WTC11 (cell line): ENCODE results near the gene CFAP77. TPM values are rescaled to one million over a fixed set of nuclear protein-coding genes. Genes with fewer than 3 reads are reported as not detected.
A peak's percentile ranks its signal among the peaks of the same experiment; 100 is the strongest.

Experiments
- ATAC-seq: fragments of 200-7000 bp; cut with Tn5 transposase; 2 replicates; pipeline ENCODE4 v1.10.0; 2021; ENCODE audit warnings: mild to moderate bottlenecking, moderate library complexity
- CTCF ChIA-PET: fragments of 300-600 bp; sonication (Branson Sonifier 250); formaldehyde crosslinking; loops from one replicate; lab custom pipeline; 2021; ENCODE audit warnings: antibody characterized with exemption; lab: Charles Lee
- POLR2A ChIA-PET: fragments of 350-600 bp; sonication (Branson Sonifier 250); formaldehyde crosslinking; loops from one replicate; lab custom pipeline; 2021; ENCODE audit warnings: antibody characterized with exemption; lab: Charles Lee
- DNase-seq: peaks from one replicate; pipeline ENCODE4 v3.0.0; 2021; ENCODE audit warnings: low spot score
- H3K27ac Mint-ChIP-seq: 2 replicates; pipeline ENCODE4 v1.8.0; 2021; ENCODE audit warnings: mixed read lengths
- H3K27me3 Mint-ChIP-seq: 2 replicates; pipeline ENCODE4 v1.8.0; 2021; ENCODE audit warnings: low read depth, mild to moderate bottlenecking, moderate library complexity, mixed read lengths
- H3K36me3 Mint-ChIP-seq: 2 replicates; pipeline ENCODE4 v1.8.0; 2021; ENCODE audit warnings: mixed read lengths
- H3K4me1 Mint-ChIP-seq: 2 replicates; pipeline ENCODE4 v1.8.0; 2022; ENCODE audit warnings: mixed read lengths
- H3K4me3 Mint-ChIP-seq: 2 replicates; pipeline ENCODE4 v1.8.0; 2021; ENCODE audit warnings: mild to moderate bottlenecking, moderate library complexity, mixed read lengths
- H3K9me3 Mint-ChIP-seq: 2 replicates; pipeline ENCODE4 v1.8.0; 2021; ENCODE audit warnings: mixed read lengths
- CREM ChIP-seq: sonication (generic); formaldehyde crosslinking; IDR thresholded peaks from 2 replicates; pipeline ENCODE4 v1.8.1; 2022; ENCODE audit warnings: mild to moderate bottlenecking, missing genetic modification reagents, moderate library complexity
- ETV6 ChIP-seq: sonication (generic); formaldehyde crosslinking; IDR thresholded peaks from 2 replicates; pipeline ENCODE4 v1.8.1; 2022; ENCODE audit warnings: mild to moderate bottlenecking, missing genetic modification reagents
- IRF2 ChIP-seq: sonication (generic); formaldehyde crosslinking; IDR thresholded peaks from 2 replicates; pipeline ENCODE4 v1.8.0; 2022; ENCODE audit warnings: low read depth, missing genetic modification reagents, borderline replicate concordance
- MYBL2 ChIP-seq: sonication (generic); formaldehyde crosslinking; IDR thresholded peaks from 2 replicates; pipeline ENCODE4 v1.8.1; 2023; ENCODE audit warnings: mild to moderate bottlenecking, moderate library complexity, missing genetic modification reagents
- NFYB ChIP-seq: sonication (generic); formaldehyde crosslinking; conservative IDR thresholded peaks from 2 replicates; pipeline ENCODE4 v1.8.0; 2022; ENCODE audit warnings: low read depth, missing genetic modification reagents
- RELA ChIP-seq: sonication (generic); formaldehyde crosslinking; IDR thresholded peaks from 2 replicates; pipeline ENCODE4 v1.8.1; 2022; ENCODE audit warnings: missing genetic modification reagents, mild to moderate bottlenecking, borderline replicate concordance
- SMAD4 ChIP-seq: sonication (generic); formaldehyde crosslinking; IDR thresholded peaks from 2 replicates; pipeline ENCODE4 v1.8.0; 2022; ENCODE audit warnings: mild to moderate bottlenecking, missing genetic modification reagents
- SP1 ChIP-seq: sonication (generic); formaldehyde crosslinking; conservative IDR thresholded peaks from 2 replicates; pipeline ENCODE4 v1.8.1; 2022; ENCODE audit warnings: missing genetic modification reagents
- TEAD1 ChIP-seq: sonication (generic); formaldehyde crosslinking; IDR thresholded peaks from 2 replicates; pipeline ENCODE4 v1.8.0; 2022; ENCODE audit warnings: mild to moderate bottlenecking, missing genetic modification reagents
- TEAD4 ChIP-seq: sonication (generic); formaldehyde crosslinking; IDR thresholded peaks from 2 replicates; pipeline ENCODE4 v1.8.0; 2022; ENCODE audit warnings: mild to moderate bottlenecking, missing genetic modification reagents
- ZNF232 ChIP-seq: sonication (generic); formaldehyde crosslinking; IDR thresholded peaks from 2 replicates; pipeline ENCODE4 v1.8.0; 2022; ENCODE audit warnings: mild to moderate bottlenecking, missing genetic modification reagents
- total RNA-seq: library from RNA; stranded (reverse); gene quantifications from 3 replicates; pipeline ENCODE4 v1.2.3, GENCODE V29; 2021
- TF ChIP-seq, protein P1 (sequence below): fragments of 250-450 bp; sonication (Bioruptor Pico); IDR thresholded peaks from 2 replicates; pipeline ENCODE4 v1.8.0; 2021; ENCODE audit warnings: mild to moderate bottlenecking
- TF ChIP-seq, protein P2 (sequence below): sonication (generic); formaldehyde crosslinking; IDR thresholded peaks from 2 replicates; pipeline ENCODE4 v1.8.0; 2022; ENCODE audit warnings: mild to moderate bottlenecking, missing genetic modification reagents
- TF ChIP-seq, protein P3 (sequence below): fragments of 200-600 bp; IDR thresholded peaks from 2 replicates; pipeline ENCODE4 v1.8.0; 2022; ENCODE audit warnings: antibody characterized with exemption
- TF ChIP-seq, protein P4 (sequence below): fragments of 250-450 bp; sonication (Bioruptor Pico); IDR thresholded peaks from 2 replicates; pipeline ENCODE4 v1.9.0; 2021; ENCODE audit warnings: moderate library complexity, mild to moderate bottlenecking, inconsistent platforms, borderline replicate concordance
- TF ChIP-seq, protein P5 (sequence below): sonication (generic); formaldehyde crosslinking; conservative IDR thresholded peaks from 2 replicates; pipeline ENCODE4 v1.8.1; 2022; ENCODE audit warnings: mild to moderate bottlenecking, missing genetic modification reagents
- TF ChIP-seq, protein P6 (sequence below): sonication (generic); formaldehyde crosslinking; IDR thresholded peaks from 2 replicates; pipeline ENCODE4 v1.8.0; 2023; ENCODE audit warnings: missing genetic modification reagents, mild to moderate bottlenecking, borderline replicate concordance

Gene CFAP77
- total RNA-seq, 1 experiment from 2014 or later = 1.2 TPM

DNA sequence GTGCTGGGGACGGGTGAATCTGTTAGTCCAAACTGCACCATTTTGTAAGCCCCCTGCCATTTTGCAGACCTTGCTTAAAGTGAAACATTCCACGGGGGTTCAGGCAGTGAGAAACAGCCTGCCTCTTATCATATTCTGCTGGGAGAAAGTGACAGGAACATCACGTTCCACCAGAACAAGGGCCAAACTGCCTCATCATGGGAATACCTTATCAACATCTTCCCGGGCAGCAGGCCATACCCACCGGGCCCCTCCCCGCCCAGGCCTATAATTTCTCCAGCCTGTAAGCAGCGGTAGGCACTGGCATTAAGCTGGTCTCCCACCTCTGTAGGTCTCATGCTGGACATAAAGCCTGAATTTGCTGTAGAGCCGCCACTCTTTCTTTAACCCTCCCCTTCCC is 1.5 kb upstream of the CFAP77 start (continued):
- TF ChIP-seq, protein P1, sequence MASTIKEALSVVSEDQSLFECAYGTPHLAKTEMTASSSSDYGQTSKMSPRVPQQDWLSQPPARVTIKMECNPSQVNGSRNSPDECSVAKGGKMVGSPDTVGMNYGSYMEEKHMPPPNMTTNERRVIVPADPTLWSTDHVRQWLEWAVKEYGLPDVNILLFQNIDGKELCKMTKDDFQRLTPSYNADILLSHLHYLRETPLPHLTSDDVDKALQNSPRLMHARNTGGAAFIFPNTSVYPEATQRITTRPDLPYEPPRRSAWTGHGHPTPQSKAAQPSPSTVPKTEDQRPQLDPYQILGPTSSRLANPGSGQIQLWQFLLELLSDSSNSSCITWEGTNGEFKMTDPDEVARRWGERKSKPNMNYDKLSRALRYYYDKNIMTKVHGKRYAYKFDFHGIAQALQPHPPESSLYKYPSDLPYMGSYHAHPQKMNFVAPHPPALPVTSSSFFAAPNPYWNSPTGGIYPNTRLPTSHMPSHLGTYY (CRISPR knock-in tag) = no peak
- no peak for TF ChIP-seq CREM (CRISPR knock-in tag)
- TF ChIP-seq, protein P2, sequence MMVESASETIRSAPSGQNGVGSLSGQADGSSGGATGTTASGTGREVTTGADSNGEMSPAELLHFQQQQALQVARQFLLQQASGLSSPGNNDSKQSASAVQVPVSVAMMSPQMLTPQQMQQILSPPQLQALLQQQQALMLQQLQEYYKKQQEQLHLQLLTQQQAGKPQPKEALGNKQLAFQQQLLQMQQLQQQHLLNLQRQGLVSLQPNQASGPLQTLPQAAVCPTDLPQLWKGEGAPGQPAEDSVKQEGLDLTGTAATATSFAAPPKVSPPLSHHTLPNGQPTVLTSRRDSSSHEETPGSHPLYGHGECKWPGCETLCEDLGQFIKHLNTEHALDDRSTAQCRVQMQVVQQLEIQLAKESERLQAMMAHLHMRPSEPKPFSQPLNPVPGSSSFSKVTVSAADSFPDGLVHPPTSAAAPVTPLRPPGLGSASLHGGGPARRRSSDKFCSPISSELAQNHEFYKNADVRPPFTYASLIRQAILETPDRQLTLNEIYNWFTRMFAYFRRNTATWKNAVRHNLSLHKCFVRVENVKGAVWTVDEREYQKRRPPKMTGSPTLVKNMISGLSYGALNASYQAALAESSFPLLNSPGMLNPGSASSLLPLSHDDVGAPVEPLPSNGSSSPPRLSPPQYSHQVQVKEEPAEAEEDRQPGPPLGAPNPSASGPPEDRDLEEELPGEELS = no peak
- TF ChIP-seq SMAD4 (CRISPR knock-in tag) = no peak
- TF ChIP-seq ETV6 (CRISPR knock-in tag) = no peak
- no peak for TF ChIP-seq TEAD4 (CRISPR knock-in tag)
- TF ChIP-seq, protein P3, sequence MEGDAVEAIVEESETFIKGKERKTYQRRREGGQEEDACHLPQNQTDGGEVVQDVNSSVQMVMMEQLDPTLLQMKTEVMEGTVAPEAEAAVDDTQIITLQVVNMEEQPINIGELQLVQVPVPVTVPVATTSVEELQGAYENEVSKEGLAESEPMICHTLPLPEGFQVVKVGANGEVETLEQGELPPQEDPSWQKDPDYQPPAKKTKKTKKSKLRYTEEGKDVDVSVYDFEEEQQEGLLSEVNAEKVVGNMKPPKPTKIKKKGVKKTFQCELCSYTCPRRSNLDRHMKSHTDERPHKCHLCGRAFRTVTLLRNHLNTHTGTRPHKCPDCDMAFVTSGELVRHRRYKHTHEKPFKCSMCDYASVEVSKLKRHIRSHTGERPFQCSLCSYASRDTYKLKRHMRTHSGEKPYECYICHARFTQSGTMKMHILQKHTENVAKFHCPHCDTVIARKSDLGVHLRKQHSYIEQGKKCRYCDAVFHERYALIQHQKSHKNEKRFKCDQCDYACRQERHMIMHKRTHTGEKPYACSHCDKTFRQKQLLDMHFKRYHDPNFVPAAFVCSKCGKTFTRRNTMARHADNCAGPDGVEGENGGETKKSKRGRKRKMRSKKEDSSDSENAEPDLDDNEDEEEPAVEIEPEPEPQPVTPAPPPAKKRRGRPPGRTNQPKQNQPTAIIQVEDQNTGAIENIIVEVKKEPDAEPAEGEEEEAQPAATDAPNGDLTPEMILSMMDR = no peak
- TF ChIP-seq ZNF232 = no peak

DNA sequence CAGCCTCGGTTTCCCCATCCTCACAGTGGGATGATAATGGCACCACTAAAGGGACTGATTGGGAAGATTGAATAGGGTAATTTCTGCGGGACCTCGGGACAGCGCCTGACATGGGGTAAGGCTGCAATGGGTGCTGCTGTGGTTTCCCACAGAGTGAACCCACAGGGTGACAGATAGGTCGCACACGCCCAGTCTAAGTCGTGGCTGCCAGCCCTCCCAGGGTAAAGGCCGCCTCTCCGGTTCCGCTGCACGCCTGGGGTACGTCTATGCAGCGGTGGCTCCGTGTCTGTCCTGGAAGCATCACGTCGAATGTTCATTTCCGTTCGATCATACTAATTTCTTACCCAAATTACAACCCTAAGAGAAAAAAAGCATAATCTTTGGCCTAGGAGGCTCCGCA is 631 bp downstream of the CFAP77 start:
- H3K4me3 Mint-ChIP-seq = peak overlapping the region; percentile 72
- ATAC-seq = no peak; the same call in 1 of the 2 replicates
- peaks cover 44% of the 10 kb centered on the region for H3K4me1 Mint-ChIP-seq
- no peaks in the 10 kb centered on the region for H3K36me3 Mint-ChIP-seq
- H3K9me3 Mint-ChIP-seq = no peaks in the 10 kb centered on the region
- POLR2A ChIA-PET = interaction anchor here (0.5 to 0.6 kb wide), 3 partner anchors 55 to 259 kb away, joined by 3 read pairs; no protein-coding TSS in a partner anchor
- CTCF ChIA-PET = interaction anchor here (0.5 to 1.9 kb wide), 20 partner anchors 42 to 534 kb away, joined by 3 to 12 read pairs (median 4); partner anchors contain the start of genes BARHL1, SETX and SPACA9
- TF ChIP-seq, protein P4, sequence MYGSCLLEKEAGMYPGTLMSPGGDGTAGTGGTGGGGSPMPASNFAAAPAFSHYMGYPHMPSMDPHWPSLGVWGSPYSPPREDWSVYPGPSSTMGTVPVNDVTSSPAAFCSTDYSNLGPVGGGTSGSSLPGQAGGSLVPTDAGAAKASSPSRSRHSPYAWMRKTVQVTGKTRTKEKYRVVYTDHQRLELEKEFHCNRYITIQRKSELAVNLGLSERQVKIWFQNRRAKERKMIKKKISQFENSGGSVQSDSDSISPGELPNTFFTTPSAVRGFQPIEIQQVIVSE (CRISPR knock-in tag) = no peak
- 0 out of 2 replicates have a peak, but pooled peaks have one; percentile 26 for TF ChIP-seq MYBL2 (CRISPR knock-in tag)
- TF ChIP-seq RELA (CRISPR knock-in tag) = no peak
- TF ChIP-seq, protein P5, sequence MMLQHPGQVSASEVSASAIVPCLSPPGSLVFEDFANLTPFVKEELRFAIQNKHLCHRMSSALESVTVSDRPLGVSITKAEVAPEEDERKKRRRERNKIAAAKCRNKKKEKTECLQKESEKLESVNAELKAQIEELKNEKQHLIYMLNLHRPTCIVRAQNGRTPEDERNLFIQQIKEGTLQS (CRISPR knock-in tag) = no peak
- no peak for TF ChIP-seq IRF2 (CRISPR knock-in tag)
- TF ChIP-seq NFYB = no peak
- TF ChIP-seq SP1 (CRISPR knock-in tag) = 0 out of 2 replicates have a peak, but pooled peaks have one; percentile 39
- TF ChIP-seq, protein P6, sequence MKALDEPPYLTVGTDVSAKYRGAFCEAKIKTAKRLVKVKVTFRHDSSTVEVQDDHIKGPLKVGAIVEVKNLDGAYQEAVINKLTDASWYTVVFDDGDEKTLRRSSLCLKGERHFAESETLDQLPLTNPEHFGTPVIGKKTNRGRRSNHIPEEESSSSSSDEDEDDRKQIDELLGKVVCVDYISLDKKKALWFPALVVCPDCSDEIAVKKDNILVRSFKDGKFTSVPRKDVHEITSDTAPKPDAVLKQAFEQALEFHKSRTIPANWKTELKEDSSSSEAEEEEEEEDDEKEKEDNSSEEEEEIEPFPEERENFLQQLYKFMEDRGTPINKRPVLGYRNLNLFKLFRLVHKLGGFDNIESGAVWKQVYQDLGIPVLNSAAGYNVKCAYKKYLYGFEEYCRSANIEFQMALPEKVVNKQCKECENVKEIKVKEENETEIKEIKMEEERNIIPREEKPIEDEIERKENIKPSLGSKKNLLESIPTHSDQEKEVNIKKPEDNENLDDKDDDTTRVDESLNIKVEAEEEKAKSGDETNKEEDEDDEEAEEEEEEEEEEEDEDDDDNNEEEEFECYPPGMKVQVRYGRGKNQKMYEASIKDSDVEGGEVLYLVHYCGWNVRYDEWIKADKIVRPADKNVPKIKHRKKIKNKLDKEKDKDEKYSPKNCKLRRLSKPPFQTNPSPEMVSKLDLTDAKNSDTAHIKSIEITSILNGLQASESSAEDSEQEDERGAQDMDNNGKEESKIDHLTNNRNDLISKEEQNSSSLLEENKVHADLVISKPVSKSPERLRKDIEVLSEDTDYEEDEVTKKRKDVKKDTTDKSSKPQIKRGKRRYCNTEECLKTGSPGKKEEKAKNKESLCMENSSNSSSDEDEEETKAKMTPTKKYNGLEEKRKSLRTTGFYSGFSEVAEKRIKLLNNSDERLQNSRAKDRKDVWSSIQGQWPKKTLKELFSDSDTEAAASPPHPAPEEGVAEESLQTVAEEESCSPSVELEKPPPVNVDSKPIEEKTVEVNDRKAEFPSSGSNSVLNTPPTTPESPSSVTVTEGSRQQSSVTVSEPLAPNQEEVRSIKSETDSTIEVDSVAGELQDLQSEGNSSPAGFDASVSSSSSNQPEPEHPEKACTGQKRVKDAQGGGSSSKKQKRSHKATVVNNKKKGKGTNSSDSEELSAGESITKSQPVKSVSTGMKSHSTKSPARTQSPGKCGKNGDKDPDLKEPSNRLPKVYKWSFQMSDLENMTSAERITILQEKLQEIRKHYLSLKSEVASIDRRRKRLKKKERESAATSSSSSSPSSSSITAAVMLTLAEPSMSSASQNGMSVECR (CRISPR knock-in tag) = no peak
- no peak for TF ChIP-seq TEAD1 (CRISPR knock-in tag)
- TF ChIP-seq, all 79 proteins: peak for 2
- no peak for DNase-seq
- peaks cover 30% of the 10 kb centered on the region for H3K27me3 Mint-ChIP-seq
- no peak overlapping the region for H3K27ac Mint-ChIP-seq
